ENCODE measurements around the gene UCKL1. TPM values are rescaled to one million over a fixed set of nuclear protein-coding genes. Genes with fewer than 3 reads are reported as not detected.

Gene UCKL1
- total RNA-seq, 3 donors from 2014 or later (not counting 1 experiment from before 2014, with no cell fraction given) = 49.9 to 58.1 (median 49.9) TPM

DNA sequence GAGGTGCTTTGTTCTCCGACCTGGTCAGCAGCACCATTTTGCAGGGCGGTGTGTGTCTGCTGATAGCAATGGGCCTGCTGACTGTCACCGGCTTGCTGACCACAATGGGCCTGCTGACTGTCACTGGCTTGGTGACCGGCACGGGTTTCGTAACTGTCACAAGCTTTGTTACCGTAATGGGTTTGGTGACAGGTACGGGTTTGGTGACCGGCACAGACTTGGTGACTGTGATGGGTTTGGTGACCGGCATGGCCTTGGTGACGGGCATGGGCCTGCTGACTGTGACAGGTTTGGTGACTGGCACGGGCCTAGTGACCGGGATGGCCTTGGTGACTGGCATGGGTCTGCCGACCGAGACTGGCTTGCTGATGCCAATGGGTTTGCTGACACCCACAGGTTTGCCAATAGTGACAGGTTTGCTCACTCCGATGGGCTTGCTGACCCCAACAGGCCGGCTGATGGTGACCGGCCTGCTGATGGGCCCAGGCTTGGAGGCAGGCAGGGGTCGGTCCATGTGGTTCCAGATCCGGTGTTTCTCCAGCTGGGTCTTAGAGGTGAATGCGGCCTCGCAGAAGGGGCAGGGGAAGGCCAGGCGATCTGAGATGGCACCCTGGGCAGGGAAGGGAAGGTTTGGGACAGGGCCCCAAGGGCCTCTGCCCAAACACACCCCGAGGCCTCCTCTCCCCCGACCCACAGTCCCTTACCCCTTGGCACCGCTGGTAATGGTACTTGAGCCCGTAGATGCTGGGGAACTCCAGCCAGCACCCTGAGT, 10.1 kb upstream of the UCKL1 start:
- no peak overlapping the region for H3K27ac ChIP-seq (ENCODE audit: low read length)
- intact Hi-C loops (cut with micrococcal nuclease) = no loop called here
- H3K4me1 ChIP-seq (ENCODE audit: control insufficient read depth, insufficient read depth, low read length) = peaks cover 16% of the 10 kb centered on the region
- Mint-ChIP-seq H3K4me3 (peak overlapping the region; percentile 40), H3K27ac (no peak overlapping the region), H3K36me3 (no peaks in the 10 kb centered on the region), H3K9me3 (no peaks in the 10 kb centered on the region), H3K27me3 (ENCODE audit: low read depth in 2 of 2) (no peaks in the 10 kb centered on the region), H3K4me1 (peaks cover 8% of the 10 kb centered on the region in 2 donors)
- H3K9me3 ChIP-seq (ENCODE audit: control insufficient read depth, insufficient read depth, low read length) = no peaks in the 10 kb centered on the region
- peaks cover 4% of the 10 kb centered on the region for H3K36me3 ChIP-seq (ENCODE audit: control insufficient read depth, insufficient read depth, low read length)
- TF ChIP-seq CTCF (IDR thresholded peaks at IDR 0.05) = no peak
- 97% methylated on average over 27 of the region's 27 CpGs for WGBS (ENCODE audit: insufficient coverage)
- ATAC-seq (no peak), DNase-seq (no peak)
- H3K27me3 ChIP-seq (ENCODE audit: control insufficient read depth, insufficient read depth, low read length) = no peaks in the 10 kb centered on the region
- no peak overlapping the region for H3K4me3 ChIP-seq (ENCODE audit: low read length)

DNA sequence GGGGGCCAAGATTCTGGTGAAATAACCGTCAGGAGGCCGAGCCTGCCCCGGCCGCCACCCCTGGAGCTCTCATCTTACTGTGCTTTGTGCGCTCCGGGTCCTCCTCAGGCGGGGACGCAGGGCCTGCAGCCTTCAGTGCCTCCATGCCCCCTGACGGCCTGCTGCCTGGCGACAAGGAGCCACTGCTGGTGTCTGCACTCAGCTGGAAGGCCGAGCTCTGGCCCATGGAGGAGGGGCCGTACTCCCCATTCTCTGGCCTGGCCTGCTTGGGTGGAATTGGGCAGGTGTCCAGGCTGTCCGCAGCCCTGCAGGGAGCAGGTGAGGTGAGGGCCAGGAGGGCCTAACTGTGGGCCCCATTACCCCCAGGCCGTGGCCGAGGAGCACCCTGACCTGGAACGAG, 8.2 kb upstream of the UCKL1 start:
- no peak overlapping the region for H3K4me3 Mint-ChIP-seq
- no peaks in the 10 kb centered on the region for H3K27me3 ChIP-seq (ENCODE audit: control insufficient read depth, insufficient read depth, low read length)

DNA sequence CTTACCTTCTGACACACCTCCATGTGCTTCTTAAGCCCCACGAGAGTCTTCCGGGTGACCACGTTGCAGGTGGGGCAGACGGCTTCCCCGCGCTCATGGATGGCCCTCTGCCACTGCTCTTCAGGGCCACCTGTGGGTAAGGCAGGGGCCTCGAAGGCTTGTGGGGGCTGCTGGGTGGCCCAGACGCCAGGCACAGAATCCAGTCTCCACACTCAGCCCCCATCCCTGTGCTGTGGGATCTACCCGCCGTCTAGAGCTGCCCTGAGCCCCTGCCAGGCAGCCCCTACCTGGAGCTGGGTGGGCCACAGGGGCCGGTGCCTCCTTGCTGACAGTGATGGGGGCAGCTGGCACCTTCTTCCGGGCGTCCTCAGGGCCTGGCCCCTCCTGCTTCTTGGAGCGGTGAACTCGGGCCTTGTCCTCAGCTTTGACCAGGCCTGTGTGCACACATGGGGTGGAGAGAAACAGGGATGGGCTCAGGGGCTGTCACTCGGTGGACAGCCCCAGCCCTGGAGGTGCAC, 7.6 kb upstream of the UCKL1 start:
- no peak overlapping the region for H3K4me3 ChIP-seq (ENCODE audit: low read length)
- peaks cover 6% of the 10 kb centered on the region in 2 donors for H3K4me1 Mint-ChIP-seq
- no peaks in the 10 kb centered on the region for H3K36me3 Mint-ChIP-seq
- WGBS (ENCODE audit: insufficient coverage) = 98% methylated on average over 16 of the region's 16 CpGs
- H3K4me1 ChIP-seq (ENCODE audit: control insufficient read depth, insufficient read depth, low read length) = peaks cover 5% of the 10 kb centered on the region
- H3K27me3 ChIP-seq (ENCODE audit: control insufficient read depth, insufficient read depth, low read length) = no peaks in the 10 kb centered on the region
- H3K4me3 Mint-ChIP-seq = no peak overlapping the region
- no peak for TF ChIP-seq CTCF (IDR thresholded peaks at IDR 0.05)
- H3K27ac Mint-ChIP-seq = no peak overlapping the region
- H3K27me3 Mint-ChIP-seq (ENCODE audit: low read depth in 2 of 2) = no peaks in the 10 kb centered on the region
- intact Hi-C loops (cut with micrococcal nuclease) = no loop called here
- H3K9me3 Mint-ChIP-seq = no peaks in the 10 kb centered on the region
- no peak for DNase-seq
- H3K36me3 ChIP-seq (ENCODE audit: control insufficient read depth, insufficient read depth, low read length) = peaks cover 4% of the 10 kb centered on the region
- ATAC-seq = no peak
- no peaks in the 10 kb centered on the region for H3K9me3 ChIP-seq (ENCODE audit: control insufficient read depth, insufficient read depth, low read length)
- no peak overlapping the region for H3K27ac ChIP-seq (ENCODE audit: low read length)

More for the DNA sequence above, 8.2 kb upstream of the UCKL1 start:
- Histone ChIP-seq H3K27ac (ENCODE audit: low read length) (no peak overlapping the region), H3K4me1 (ENCODE audit: control insufficient read depth, insufficient read depth, low read length) (peaks cover 9% of the 10 kb centered on the region), H3K9me3 (ENCODE audit: control insufficient read depth, insufficient read depth, low read length) (no peaks in the 10 kb centered on the region), H3K4me3 (ENCODE audit: low read length) (no peak overlapping the region), H3K36me3 (ENCODE audit: control insufficient read depth, insufficient read depth, low read length) (peaks cover 4% of the 10 kb centered on the region)
- H3K4me1 Mint-ChIP-seq = peaks cover 8% of the 10 kb centered on the region in 2 donors
- H3K27me3 Mint-ChIP-seq (ENCODE audit: low read depth in 2 of 2) = no peaks in the 10 kb centered on the region
- DNase-seq (no peak), ATAC-seq (no peak)
- H3K27ac Mint-ChIP-seq = no peak overlapping the region
- 97% methylated on average over 16 of the region's 16 CpGs for WGBS (ENCODE audit: insufficient coverage)
- H3K9me3 Mint-ChIP-seq = no peaks in the 10 kb centered on the region
- no peaks in the 10 kb centered on the region for H3K36me3 Mint-ChIP-seq
- intact Hi-C loops (cut with micrococcal nuclease) = no loop called here
- no peak for TF ChIP-seq CTCF (IDR thresholded peaks at IDR 0.05)
